NCI-H2107 treated with DMSO at 0.1 percent for 48 hours (cell line): ENCODE results near the gene MTFR1L.

Source experiments
- DNase-seq: peaks from one replicate; lab custom pipeline; 2025; ENCODE audit not compliant: unreplicated experiment; lab: John Stamatoyannopoulos, UW

Gene MTFR1L

DNA sequence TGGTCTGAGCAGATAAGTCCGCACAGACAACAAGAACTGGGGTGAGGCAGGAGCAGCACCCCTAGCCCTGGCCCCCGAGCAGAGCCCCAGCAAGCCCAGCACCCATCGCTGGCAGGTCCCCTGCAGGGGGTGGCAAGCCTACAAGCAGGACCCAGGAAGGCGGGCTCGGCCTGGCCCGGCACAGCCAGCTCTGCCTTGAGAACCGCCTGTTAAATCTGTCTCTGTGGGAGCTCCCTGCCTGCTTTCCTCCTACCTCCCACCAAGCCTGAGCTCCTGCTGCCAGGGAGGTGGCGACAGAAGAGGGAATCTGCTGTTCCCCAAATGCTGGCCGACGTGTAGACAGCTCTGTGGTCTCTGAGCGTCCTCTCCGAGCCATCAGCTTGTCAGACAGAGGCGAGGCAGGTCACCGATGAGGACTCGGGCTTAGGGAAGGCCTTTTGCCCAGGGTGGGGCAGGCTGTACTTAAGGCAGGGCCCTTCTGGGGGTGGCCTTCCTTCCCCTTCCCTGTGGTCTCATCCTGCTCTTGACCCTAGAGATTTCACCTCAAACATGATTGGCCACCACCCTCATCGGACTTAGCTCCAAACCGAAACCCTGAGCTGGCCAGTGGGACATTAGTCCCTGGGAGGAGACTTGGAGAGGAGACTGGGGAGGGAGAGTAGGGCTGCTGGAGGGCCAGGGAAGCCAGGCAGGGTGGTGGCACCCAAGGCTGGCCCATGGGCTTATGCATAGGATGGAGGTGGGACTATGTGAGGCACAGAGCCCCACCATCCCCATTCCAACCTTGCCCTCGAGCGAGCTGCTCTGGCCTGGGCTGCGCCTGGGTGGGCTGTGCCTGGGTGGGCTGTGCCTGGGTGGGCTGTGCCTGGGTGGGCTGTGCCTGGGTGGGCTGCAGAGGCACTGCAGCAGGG lies 12.0 kb upstream of the MTFR1L start:
- no peak for DNase-seq

DNA sequence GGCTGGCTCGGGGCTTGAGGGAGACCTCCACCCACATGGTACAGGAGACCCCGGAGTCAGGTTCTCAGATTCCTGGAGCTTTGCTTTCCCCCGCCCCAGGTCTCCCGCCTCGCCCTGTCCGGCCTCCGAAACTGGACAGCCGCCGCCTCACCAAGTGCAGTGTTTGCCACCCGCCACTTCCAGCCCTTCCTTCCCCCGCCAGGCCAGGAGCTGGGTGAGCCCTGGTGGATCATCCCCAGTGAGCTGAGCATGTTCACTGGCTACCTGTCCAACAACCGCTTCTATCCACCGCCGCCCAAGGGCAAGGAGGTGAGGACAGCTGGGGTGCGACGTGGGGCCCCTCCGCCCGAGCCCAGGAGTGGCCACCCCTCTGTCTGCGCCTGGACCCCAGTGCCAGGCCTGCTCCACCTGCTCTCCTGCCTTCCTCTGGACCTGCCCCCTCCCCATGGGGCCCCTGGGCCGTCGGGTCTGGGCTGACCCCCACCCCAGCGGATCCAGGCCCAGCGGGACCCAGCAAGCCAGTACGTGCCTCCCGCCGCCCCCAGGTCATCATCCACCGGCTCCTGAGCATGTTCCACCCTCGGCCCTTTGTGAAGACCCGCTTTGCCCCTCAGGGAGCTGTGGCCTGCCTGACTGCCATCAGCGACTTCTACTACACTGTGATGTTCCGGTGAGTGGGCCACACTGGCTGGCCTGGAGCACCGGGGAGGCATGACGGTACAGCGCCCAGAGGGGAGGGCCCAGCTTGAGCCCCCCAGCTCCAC lies 11.1 kb upstream of the MTFR1L start:
- no peak for DNase-seq

DNA sequence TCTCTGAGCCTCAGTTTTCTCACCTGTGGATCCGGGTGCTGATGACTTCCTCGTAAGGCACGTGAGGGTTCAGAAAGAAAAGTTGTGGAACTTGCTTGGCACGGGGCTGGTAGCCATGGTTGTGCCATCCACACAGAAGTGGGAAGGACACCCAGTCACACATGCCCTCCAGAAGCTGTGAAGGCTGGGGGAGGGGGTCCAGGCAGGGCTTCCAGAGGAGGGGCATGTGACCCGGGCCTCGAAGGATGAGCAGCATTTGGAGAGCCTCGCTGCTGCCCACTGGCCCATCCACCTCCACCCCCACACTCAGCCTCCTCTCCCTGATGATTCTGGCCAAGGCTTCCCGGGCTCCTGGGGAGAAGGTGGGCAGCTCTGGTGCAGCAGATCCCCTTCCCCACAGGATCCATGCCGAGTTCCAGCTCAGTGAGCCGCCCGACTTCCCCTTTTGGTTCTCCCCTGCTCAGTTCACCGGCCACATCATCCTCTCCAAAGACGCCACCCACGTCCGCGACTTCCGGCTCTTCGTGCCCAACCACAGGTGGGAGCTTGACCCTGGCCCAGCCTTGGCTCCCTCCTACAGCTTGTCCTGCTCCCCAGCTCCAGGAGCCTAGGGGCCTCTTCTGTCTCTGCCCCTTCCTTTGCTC lies 10.3 kb upstream of the MTFR1L start:
- DNase-seq: no peak

DNA sequence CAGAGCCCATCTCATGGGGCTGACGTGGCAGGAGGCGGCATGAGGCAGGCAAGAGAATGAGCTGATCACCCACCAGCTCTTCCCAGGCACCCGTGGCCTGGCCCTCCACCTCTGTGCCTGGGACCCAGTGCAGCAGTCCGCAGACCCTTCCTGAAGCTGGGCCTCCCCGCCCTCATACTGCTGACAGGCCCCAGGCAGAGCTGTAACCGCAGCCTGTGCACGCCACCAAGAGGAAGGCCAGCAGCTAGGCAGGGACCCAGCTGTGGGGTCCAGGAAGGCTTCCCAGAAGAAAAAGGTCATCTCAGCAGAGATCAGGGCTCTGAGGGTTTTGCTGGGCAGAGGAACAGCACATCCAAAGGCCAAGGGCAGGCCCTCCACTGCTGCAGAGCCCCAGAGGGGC lies 9.8 kb upstream of the MTFR1L start:
- DNase-seq: no peak

DNA sequence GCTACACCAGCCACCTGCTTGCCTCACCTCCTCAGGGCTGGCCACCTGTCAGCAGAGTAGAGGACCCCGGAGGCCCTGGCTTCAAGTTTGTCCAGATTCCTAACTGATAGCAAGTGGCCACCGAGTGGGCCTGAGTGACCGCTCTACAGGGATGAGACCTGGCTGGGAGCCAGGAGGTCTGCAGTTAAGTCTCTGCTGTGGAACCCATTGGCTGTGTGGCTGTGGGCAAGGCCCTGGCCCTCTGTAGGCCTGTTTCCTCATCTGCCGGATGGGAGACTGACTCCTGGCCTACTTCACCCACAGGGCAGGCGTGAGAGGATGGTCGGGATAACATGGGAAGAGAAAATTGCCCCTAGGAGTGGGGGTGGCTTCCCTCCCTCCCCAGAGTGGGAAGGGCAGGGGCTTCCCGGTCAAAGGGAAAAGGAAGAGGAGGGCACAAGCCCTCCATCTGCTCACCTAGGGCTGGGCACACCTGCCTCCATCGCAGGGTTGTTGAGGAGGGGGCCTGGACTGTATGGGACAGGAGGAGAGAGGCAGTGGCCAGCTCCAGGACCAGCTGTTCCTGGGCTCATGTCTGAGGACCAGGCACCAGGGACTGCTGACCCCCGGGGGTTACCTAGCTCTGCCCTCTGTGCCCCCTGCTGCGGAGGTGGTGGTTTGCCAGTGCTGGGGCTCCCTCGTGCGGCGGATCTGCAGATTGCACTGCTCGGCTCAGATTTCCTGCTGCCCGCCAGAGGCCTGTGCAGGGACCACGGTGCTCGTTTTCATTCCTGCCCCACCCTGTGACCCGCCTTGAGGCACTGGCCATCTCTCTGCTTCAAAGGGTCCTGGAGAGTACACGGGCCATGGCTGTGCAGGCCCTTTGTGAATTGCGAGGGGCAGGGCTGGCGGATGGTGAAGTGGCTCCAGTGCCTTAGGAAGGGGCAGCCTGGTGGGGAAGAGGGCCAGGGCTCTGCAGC lies 9.1 kb upstream of the MTFR1L start:
- peak; percentile 49 for DNase-seq

DNA sequence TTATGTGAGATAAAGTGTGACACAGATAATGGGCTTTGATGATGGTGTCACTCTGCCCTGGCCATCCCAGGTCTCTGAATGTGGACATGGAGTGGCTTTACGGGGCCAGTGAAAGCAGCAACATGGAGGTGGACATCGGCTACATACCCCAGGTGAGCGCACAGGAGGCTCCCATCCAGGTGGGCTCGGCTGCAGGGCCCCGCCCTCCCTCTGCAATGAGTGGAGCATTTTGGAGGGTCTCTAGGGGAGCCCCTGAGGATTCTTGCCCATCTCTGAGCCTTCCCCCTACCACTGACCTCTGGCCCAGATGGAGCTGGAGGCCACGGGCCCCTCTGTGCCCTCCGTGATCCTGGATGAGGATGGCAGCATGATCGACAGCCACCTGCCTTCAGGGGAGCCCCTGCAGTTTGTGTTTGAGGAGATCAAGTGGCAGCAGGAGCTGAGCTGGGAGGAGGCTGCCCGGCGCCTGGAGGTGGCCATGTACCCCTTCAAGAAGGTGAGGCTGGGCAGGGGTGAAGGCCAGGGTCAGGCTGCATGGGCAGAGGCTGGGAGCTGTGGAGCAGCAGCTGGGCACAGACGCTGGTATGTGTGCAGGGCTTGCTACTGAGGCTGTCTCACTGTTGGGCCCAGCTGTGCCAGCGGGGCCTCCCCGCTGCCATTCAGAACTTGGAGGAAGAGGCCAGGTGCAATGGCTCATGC lies 8.2 kb upstream of the MTFR1L start:
- no peak for DNase-seq

DNA sequence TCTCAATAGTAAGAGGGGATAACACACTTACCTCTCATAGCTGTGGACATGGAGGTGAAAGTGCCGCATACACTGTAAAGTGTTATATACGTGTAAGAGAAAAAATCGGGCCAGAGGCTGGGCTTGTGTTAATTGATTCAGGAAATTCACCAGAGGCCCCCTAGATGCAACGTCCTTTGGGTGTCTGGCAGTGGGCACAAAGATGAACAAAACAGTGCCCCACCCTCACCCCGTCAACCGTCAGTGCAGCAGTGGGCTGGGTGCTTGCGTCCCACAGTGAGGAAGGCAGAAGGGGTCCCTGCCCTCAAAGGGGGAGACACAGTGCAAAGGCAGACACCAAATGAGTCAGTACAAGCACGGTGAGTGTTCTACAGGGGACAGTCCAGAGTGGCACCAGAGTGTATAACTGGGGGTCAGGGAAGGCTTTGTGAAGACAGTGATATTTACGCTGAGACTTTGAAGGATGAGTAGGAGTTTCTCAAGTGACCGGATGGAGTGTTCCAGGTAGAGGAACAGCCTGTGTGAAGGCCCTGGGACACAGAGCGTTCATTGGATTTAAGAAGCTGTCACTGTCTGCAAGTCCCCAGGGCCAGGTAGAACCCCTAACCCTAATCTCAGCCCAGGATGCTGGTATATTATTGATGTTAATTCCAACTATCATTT lies 6.6 kb upstream of the MTFR1L start:
- DNase-seq: no peak

DNA sequence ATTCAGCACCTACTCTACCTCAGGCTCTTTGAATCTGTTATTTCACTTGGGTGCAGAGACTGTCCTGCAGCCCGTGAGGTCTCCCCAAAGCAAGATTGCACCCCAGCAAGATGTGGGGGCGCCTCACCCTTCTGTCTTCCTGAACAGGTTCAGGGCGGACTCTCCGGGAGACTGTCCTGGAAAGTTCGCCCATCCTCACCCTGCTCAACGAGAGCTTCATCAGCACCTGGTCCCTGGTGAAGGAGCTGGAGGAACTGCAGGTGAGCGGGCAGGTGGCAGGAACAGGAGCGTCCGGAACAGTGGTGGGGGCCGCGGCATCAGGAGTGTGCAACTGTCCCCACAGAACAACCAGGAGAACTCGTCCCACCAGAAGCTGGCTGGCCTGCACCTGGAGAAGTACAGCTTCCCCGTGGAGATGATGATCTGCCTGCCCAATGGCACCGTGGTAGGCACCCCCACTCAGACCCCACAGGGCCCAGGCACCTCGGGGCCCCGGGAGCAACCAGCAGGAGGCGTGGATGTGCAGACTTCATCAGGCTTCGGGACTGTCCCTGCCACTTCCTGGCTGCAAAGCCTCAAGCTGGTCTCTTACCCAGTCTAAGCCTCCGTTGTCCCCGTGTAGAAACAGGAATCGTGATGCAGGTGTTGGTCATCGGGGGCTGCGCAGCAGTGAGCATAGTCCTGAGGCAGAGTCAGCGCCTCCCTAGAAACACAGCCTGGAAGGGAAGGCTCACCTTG lies 5.9 kb upstream of the MTFR1L start:
- no peak for DNase-seq

DNA sequence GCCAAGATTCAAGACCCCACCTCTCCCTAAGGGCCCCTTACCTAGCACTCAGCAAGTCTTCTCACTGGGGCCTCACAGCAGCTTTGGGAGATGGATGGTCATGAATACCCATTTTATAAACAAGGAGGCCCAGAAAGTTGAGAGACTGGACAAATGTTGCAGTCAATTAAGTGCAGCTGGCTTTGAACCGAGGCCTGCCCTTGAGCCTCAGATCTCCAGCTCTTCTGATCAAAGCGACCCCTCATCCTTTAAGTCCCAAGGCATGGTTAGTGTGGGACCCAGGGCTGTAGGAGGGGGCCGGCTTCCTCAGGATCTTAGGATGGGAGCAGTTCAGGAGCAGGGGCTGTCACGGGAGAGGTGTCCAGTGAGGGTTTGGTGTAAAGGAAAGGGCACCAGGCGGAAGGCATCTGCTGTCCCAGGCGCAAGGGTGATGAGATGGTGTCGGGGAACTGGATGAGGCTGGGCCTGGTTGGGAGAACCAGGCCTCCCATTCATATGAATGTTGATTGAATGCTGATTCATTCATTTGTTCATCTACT lies 5.1 kb upstream of the MTFR1L start:
- no peak for DNase-seq

DNA sequence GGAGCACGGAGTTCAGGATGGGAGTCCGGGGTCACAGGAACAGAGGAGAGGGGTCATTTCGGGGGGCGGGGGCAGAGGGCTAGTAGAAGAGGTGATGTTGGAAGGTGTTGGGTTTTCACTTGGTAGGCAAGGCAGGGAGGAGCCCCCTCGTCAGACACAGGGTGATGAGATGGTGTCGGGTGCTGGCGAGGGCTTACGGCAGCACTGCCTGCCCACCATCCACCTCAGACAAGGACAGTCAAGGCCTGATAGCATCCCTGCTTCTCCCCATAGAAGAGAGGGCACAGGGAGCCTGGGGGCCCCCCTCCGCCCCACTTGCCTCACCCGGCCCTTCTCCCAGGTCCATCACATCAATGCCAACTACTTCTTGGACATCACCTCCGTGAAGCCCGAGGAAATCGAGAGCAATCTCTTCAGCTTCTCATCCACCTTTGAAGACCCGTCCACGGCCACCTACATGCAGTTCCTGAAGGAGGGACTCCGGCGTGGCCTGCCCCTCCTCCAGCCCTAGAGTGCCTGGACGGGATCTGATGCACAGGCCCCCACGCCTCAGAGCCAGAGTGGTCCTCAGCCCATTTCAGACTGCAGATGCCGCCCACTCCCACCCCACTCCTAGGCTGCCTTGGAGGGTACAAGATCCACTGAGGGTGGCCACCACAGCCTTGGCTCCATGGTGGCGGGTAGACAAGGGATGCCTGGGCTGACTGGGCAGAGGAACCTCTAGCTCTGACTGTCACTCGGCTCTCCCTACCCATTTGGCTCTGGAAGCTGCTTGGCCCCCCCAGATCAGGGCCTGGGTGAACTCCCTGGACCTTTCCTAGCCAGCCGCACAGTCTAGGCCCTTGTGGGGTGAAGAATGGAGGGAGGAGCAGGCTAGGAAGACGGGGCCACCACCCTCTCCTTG lies 4.3 kb upstream of the MTFR1L start:
- no peak for DNase-seq

DNA sequence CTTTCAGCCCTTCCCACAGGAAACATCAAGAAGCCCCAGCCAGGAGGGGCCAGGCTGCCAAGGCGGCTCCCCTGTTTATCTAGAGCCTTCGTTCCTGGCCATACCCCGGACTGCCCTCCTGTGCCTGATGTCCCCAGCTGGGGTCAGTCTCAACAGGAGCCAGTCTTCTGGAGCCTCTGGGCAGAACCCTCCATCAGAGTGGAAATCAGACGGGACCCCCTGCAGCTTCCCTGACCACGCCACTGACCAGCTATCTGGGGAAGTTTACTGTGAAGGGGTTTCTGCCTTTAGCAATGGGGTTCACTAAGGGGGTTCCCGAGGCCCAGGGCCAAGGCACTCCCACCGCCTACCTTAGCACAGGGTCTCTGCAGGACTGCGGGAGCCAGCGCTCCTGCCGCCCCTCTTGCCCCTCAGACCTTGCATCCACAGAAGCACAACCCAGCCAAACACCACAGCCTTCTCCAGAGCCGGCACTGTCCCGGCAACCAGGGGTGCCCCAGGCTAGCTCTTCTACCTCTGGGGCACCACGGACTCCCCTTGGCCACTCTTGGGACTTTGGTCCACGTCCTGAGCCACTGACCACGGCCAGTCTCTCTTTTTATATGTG lies 3.5 kb upstream of the MTFR1L start:
- no peak for DNase-seq

DNA sequence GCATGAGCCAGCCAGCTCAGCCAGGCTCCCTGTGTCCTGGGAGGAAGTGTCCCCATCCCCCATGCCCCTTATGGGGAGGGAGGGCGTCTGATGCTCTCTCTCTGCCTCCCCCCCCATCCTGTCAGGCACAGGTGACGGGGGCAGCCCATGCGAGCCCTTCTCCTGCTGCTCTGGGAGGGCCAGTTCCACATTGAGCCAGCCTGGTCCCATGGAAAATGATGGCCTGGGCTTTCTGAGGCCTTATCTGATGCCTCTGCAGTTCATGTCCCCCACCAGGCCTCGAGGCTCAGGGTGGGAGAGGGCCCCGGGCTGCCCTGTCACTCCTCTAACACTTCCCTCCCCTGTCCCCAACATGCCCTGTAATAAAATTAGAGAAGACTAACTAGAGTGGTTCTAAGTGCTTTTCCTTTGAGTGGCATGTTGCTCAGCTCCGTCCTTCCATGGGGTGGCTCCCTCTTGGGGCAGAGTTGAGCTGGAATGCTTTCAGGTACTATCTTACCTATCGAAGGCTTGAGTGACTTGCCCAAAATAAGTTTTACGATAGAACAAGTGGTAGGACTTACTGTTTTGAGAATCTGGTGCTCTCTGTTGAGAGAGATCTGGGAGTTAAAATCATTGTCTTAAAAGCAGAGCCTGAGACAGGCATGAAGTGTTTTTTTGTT lies 1.8 kb upstream of the MTFR1L start:
- DNase-seq: peak; percentile 27

DNA sequence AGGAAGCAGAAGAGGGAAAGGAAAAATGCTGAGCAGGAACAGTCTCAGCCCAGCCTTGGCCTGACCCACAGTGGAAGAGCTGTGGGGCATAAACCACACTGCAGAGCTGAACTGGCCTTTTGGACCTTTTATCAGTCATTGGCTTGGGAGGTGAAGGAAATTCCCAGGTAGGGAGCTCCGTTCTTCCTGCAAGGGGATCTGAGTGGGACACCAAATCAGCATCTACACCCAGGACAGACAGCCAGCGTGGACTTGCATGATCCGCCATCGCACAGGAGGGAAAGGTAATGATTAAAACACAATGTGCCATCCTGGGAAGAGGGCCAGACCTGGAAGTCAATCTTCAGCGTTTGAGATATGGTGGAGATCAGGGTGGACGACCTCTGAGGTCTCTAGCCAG lies 1.2 kb upstream of the MTFR1L start:
- no peak for DNase-seq

DNA sequence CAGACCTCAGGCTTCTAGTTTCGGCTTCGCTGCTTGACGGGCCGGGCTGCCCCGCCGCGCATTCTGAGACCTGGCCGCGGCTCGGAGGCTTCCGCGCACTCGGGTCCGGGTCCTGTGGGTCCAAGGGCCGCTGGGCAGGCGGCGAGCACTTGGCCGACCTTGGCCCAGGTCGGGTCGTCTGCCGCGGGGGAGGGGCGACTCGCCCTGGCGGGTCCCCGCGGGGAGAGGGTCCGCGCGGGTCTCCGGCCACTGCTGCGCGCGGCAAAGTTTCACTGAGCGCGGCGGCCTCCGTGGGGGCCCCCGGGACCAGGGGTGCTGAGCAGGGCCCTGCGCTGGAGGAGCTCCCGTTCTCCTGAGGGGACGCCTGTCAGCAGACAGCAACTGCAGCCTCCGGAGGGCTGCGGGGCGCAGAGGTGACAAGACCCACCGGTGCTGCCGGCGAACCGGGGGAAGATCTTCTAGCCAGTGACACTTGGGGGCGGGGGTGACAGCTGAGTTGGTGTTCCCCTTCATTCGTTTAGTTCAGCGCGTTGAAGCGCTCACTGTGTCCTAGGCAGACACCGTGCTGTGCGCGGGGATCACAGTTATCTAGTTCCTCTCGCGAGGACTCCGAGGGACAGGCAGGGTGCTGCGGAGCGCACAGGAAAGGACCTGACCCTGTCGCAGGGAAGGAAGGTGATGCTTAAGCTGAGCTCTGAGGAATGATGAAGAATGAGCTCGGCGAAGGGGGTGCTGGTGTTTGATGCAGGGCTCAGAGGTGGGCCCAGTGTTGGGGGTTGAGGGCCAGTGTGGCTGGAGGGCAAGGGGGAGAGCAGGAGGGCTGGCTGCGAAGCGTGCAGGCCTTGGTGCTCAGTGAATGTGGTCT lies 725 bp downstream of the MTFR1L start:
- DNase-seq: peak; percentile 62

DNA sequence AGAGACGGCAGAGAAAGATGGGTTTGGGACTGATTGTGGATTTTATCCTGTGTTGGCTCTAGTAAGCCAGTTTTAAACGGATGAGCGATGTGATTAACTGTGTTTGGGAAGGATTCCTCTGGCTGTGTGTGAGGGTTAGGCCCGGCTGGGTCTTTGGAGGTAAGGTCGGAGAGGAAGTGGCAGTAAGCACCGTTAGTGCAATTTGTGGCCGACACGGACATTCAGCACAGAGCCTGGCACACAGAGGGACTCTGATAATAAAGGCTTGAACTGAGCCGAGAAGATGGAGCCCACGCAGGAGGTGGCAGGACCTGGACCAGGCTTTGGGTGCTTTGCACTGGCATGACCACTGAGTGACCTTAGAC lies 1.3 kb downstream of the MTFR1L start:
- no peak for DNase-seq

DNA sequence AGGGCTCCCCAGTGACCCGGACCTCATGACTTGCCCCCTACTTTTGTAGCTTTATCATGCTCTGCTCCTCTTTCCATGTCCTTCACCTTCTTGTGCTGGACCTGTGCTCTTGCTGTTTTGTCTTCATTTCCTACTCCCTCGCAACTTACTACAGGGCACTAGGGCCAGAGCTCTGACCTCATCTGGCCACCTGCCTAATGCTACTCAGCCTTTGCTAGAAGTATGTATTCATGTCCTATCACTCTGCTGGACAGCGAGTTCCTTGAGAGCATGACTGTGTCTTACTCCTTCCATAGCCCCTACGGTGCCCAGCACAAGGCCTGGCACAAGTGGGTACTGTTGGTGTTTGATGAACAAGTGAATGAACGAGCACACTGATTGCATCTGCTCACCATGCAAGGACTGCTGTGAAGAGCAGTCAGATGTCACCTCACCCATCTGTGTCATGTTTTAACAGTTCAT lies 1.9 kb downstream of the MTFR1L start:
- DNase-seq: no peak
